Stimulated activated CD8-positive, alpha-beta memory T cell treated with anti-CD3 and anti-CD28 coated beads, Interleukin-4, amount 100 ng/mL, for 24 hours (primary cell): ENCODE results near the gene TFEB.

ENCODE experiments used
- DNase-seq: peaks from one replicate; pipeline ENCODE4 v3.0.0-alpha.2; 2020; ENCODE audit warnings: low read depth

The TFEB gene

GRCh38 chr6:41722969-41723529 lies 12.4 kb downstream of the TFEB start:
- no peak for DNase-seq

GRCh38 chr6:41721414-41721813 lies 14.0 kb downstream of the TFEB start:
- no peak for DNase-seq

- DNase-seq: no peak
These were observed 14.6 kb downstream of the TFEB start for GRCh38 chr6:41720783-41721182.

GRCh38 chr6:41720262-41720620 lies 15.2 kb downstream of the TFEB start:
- DNase-seq: no peak

GRCh38 chr6:41719436-41720261 lies 15.8 kb downstream of the TFEB start:
- no peak for DNase-seq

- no peak for DNase-seq
These were observed 16.6 kb downstream of the TFEB start for GRCh38 chr6:41718828-41719227.

GRCh38 chr6:41717392-41717736 lies 18.0 kb downstream of the TFEB start:
- DNase-seq: no peak

- no peak for DNase-seq
These were observed 18.7 kb downstream of the TFEB start for GRCh38 chr6:41716516-41717391.

GRCh38 chr6:41715795-41716515 lies 19.5 kb downstream of the TFEB start:
- DNase-seq: no peak

- no peak for DNase-seq
These were observed 20.7 kb downstream of the TFEB start for GRCh38 chr6:41714556-41715273.

- DNase-seq: no peak
These were observed 21.6 kb downstream of the TFEB start for GRCh38 chr6:41713650-41714291.

GRCh38 chr6:41713159-41713649 lies 22.2 kb downstream of the TFEB start:
- DNase-seq: no peak

- no peak for DNase-seq
These were observed 22.7 kb downstream of the TFEB start for GRCh38 chr6:41712651-41713103.

- DNase-seq: no peak
These were observed 23.9 kb downstream of the TFEB start for GRCh38 chr6:41711323-41712038.

- no peak for DNase-seq
These were observed 26.0 kb downstream of the TFEB start for GRCh38 chr6:41709375-41709774.

- DNase-seq: no peak
These were observed 26.6 kb downstream of the TFEB start for GRCh38 chr6:41708856-41709255.

- DNase-seq: no peak
These were observed 27.7 kb downstream of the TFEB start for GRCh38 chr6:41707565-41708200.

GRCh38 chr6:41706876-41707564 lies 28.4 kb downstream of the TFEB start:
- no peak for DNase-seq
